Measurements from ENCODE around the gene SLC25A31.

The SLC25A31 gene

GRCh38 chr4:127709456-127709855 lies 20.7 kb upstream of the SLC25A31 start:
- H3K27ac ChIP-seq (ENCODE audit: low read depth, low read length): no peak overlapping the region
- TF ChIP-seq, protein P1, sequence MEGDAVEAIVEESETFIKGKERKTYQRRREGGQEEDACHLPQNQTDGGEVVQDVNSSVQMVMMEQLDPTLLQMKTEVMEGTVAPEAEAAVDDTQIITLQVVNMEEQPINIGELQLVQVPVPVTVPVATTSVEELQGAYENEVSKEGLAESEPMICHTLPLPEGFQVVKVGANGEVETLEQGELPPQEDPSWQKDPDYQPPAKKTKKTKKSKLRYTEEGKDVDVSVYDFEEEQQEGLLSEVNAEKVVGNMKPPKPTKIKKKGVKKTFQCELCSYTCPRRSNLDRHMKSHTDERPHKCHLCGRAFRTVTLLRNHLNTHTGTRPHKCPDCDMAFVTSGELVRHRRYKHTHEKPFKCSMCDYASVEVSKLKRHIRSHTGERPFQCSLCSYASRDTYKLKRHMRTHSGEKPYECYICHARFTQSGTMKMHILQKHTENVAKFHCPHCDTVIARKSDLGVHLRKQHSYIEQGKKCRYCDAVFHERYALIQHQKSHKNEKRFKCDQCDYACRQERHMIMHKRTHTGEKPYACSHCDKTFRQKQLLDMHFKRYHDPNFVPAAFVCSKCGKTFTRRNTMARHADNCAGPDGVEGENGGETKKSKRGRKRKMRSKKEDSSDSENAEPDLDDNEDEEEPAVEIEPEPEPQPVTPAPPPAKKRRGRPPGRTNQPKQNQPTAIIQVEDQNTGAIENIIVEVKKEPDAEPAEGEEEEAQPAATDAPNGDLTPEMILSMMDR (IDR thresholded peaks at IDR 0.05; ENCODE audit: insufficient read depth, low read length, poor library complexity, severe bottlenecking): no peak
- TF ChIP-seq EZH2phosphoT487 (conservative IDR thresholded peaks at IDR 0.05; ENCODE audit: low read length): no peak
- no peaks in the 10 kb centered on the region for H3K9me3 ChIP-seq (ENCODE audit: insufficient read depth, low read length)
- no peak overlapping the region for H3K4me2 ChIP-seq (ENCODE audit: low read depth, low read length, poor library complexity, severe bottlenecking)
- H4K20me1 ChIP-seq (ENCODE audit: low read depth, low read length): no peaks in the 10 kb centered on the region
- no peak overlapping the region for H3K4me3 ChIP-seq (ENCODE audit: insufficient read depth, low read length, poor library complexity, severe bottlenecking)
- H3K9ac ChIP-seq (ENCODE audit: low read length): no peak overlapping the region
- H3K27me3 ChIP-seq (ENCODE audit: low read length): no peaks in the 10 kb centered on the region
- no peaks in the 10 kb centered on the region for H3K9me2 ChIP-seq (replicated peaks; ENCODE audit: insufficient read depth, low read length)
- no peak overlapping the region for H2AFZ ChIP-seq (ENCODE audit: low read depth, low read length, severe bottlenecking)
- H3K36me3 ChIP-seq (ENCODE audit: low read length): no peaks in the 10 kb centered on the region
- no peaks in the 10 kb centered on the region for H3F3A ChIP-seq (ENCODE audit: insufficient read depth)
- H3K79me2 ChIP-seq (ENCODE audit: insufficient read depth, low read length): no peaks in the 10 kb centered on the region

DNA sequence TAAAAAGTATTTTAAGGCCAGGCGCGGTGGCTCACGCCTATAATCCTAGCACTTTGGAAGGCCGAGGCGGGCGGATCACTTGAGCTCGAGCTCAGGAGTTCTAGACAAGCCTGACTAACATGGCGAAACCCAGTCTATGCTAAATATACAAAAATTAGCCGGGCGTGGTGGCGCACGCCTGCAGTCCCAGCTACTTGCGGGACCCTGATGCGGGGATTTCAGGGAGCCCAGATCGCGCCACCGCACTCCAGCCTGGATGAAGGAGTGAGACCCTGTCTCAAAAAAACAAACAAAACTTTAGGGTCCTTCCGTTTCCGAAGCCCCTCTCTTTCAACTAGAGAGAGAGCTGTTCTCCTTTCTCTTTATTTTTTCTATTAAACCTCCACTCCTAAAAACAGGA lies 1.2 kb downstream of the SLC25A31 start:
- Histone ChIP-seq H3K9me3 (ENCODE audit: insufficient read depth, low read length) (no peaks in the 10 kb centered on the region), H3K79me2 (ENCODE audit: insufficient read depth, low read length) (no peaks in the 10 kb centered on the region), H3K27ac (ENCODE audit: low read depth, low read length) (no peak overlapping the region), H3K36me3 (ENCODE audit: low read length) (no peaks in the 10 kb centered on the region), H4K20me1 (ENCODE audit: low read depth, low read length) (no peaks in the 10 kb centered on the region), H2AFZ (ENCODE audit: low read depth, low read length, severe bottlenecking) (no peak overlapping the region), H3K27me3 (ENCODE audit: low read length) (no peaks in the 10 kb centered on the region), H3K9ac (ENCODE audit: low read length) (no peak overlapping the region), H3F3A (ENCODE audit: insufficient read depth) (no peaks in the 10 kb centered on the region), H3K9me2 (replicated peaks; ENCODE audit: insufficient read depth, low read length) (no peaks in the 10 kb centered on the region), H3K4me2 (ENCODE audit: low read depth, low read length, poor library complexity, severe bottlenecking) (no peak overlapping the region), H3K4me3 (ENCODE audit: insufficient read depth, low read length, poor library complexity, severe bottlenecking) (no peak overlapping the region)
- no peak for TF ChIP-seq EZH2phosphoT487 (conservative IDR thresholded peaks at IDR 0.05; ENCODE audit: low read length)
- TF ChIP-seq, protein P1 (IDR thresholded peaks at IDR 0.05; ENCODE audit: insufficient read depth, low read length, poor library complexity, severe bottlenecking): no peak

GRCh38 chr4:127732623-127733328 lies 2.6 kb downstream of the SLC25A31 start:
- Histone ChIP-seq H3K27ac (ENCODE audit: low read depth, low read length) (no peak overlapping the region), H3K9ac (ENCODE audit: low read length) (no peak overlapping the region), H2AFZ (ENCODE audit: low read depth, low read length, severe bottlenecking) (no peak overlapping the region), H4K20me1 (ENCODE audit: low read depth, low read length) (no peaks in the 10 kb centered on the region), H3K9me2 (replicated peaks; ENCODE audit: insufficient read depth, low read length) (no peaks in the 10 kb centered on the region), H3K4me3 (ENCODE audit: insufficient read depth, low read length, poor library complexity, severe bottlenecking) (no peak overlapping the region), H3F3A (ENCODE audit: insufficient read depth) (no peaks in the 10 kb centered on the region), H3K79me2 (ENCODE audit: insufficient read depth, low read length) (no peaks in the 10 kb centered on the region), H3K9me3 (ENCODE audit: insufficient read depth, low read length) (no peaks in the 10 kb centered on the region), H3K36me3 (ENCODE audit: low read length) (no peaks in the 10 kb centered on the region), H3K4me2 (ENCODE audit: low read depth, low read length, poor library complexity, severe bottlenecking) (no peak overlapping the region), H3K27me3 (ENCODE audit: low read length) (no peaks in the 10 kb centered on the region)
- TF ChIP-seq EZH2phosphoT487 (conservative IDR thresholded peaks at IDR 0.05; ENCODE audit: low read length): no peak
- TF ChIP-seq, protein P1 (IDR thresholded peaks at IDR 0.05; ENCODE audit: insufficient read depth, low read length, poor library complexity, severe bottlenecking): peak; percentile 16

Measured in SU-DHL-6 (cell line).